ENCODE measurements around the gene MRGPRE. TPM values are rescaled to one million over a fixed set of nuclear protein-coding genes. Genes with fewer than 3 reads are reported as not detected.

The MRGPRE gene
- total RNA-seq, 1 experiment from 2014 or later: not detected

DNA sequence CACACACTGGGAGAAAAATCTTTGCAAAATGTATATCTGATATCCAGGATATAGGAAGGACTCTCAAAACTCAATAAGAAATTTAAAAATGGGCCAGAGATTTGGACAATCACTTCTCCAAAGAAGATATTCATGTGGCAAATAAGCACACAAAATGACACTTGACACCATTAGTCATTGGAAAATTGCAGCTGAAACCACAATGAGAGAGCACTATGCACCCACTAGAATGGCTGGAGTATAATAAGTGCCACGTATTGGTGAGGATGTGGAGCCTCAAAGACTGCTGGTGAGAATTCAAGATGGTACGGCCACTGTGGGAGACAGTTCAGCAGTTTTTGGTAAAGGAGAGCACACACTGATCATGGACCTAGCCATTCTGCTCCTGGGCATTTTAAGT, 54.3 kb downstream of the MRGPRE start:
- Mint-ChIP-seq H3K36me3 (ENCODE audit: insufficient read depth in 1 of 3, low read depth in 3 of 3) (peaks cover 0 to 5% (median 3%) of the 10 kb centered on the region in 3 experiments; a peak in 1 of 7 replicates), H3K9me3 (peaks cover 4 to 14% of the 10 kb centered on the region in 2 experiments; a peak in 3 of 5 replicates), H3K27me3 (ENCODE audit: low read depth) (peaks cover 9% of the 10 kb centered on the region), H3K4me1 (no peaks in the 10 kb centered on the region), H3K4me3 (no peak overlapping the region), H3K27ac (no peak overlapping the region)
- TF ChIP-seq, protein P1, sequence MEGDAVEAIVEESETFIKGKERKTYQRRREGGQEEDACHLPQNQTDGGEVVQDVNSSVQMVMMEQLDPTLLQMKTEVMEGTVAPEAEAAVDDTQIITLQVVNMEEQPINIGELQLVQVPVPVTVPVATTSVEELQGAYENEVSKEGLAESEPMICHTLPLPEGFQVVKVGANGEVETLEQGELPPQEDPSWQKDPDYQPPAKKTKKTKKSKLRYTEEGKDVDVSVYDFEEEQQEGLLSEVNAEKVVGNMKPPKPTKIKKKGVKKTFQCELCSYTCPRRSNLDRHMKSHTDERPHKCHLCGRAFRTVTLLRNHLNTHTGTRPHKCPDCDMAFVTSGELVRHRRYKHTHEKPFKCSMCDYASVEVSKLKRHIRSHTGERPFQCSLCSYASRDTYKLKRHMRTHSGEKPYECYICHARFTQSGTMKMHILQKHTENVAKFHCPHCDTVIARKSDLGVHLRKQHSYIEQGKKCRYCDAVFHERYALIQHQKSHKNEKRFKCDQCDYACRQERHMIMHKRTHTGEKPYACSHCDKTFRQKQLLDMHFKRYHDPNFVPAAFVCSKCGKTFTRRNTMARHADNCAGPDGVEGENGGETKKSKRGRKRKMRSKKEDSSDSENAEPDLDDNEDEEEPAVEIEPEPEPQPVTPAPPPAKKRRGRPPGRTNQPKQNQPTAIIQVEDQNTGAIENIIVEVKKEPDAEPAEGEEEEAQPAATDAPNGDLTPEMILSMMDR (conservative IDR thresholded peaks at IDR 0.05): no peak
- Histone ChIP-seq H3K79me1 (ENCODE audit: insufficient read depth, low read depth, low read length, poor library complexity, severe bottlenecking) (no peaks in the 10 kb centered on the region), H2BK12ac (ENCODE audit: insufficient read length, low read depth, low read length) (no peak overlapping the region), H3K27me3 (ENCODE audit: insufficient read depth, low read length) (no peaks in the 10 kb centered on the region), H3K4ac (ENCODE audit: low read depth, low read length) (no peak overlapping the region), H3K9ac (ENCODE audit: extremely low read depth, insufficient read length, low read length) (no peak overlapping the region), H3T11ph (ENCODE audit: low read length) (no peak overlapping the region), H3K4me2 (ENCODE audit: insufficient read depth, insufficient read length, low read length) (no peak overlapping the region), H3K14ac (ENCODE audit: insufficient read depth, low read length) (no peak overlapping the region), H4K5ac (ENCODE audit: insufficient read length, low read depth, low read length) (no peak overlapping the region), H3K23ac (ENCODE audit: insufficient read length, low read depth, low read length) (no peak overlapping the region), H4K8ac (replicated peaks; ENCODE audit: insufficient read length, low read depth, low read length) (no peak overlapping the region), H3K9me3 (ENCODE audit: control insufficient read depth, low read depth, low read length) (no peaks in the 10 kb centered on the region), H3K56ac (ENCODE audit: insufficient read length, low read depth, low read length) (no peak overlapping the region), H2BK5ac (ENCODE audit: insufficient read length, low read length) (no peak overlapping the region), H3K23me2 (ENCODE audit: insufficient read length, low read depth, low read length, poor library complexity, severe bottlenecking) (no peaks in the 10 kb centered on the region), H2AK5ac (ENCODE audit: insufficient read length, low read length) (no peak overlapping the region), H3K79me2 (ENCODE audit: insufficient read depth, low read length) (no peaks in the 10 kb centered on the region), H2BK20ac (ENCODE audit: low read depth, low read length, poor library complexity, severe bottlenecking) (no peak overlapping the region), H3K18ac (ENCODE audit: insufficient read length, low read depth, low read length) (no peak overlapping the region), H2AFZ (ENCODE audit: low read length) (no peak overlapping the region), H4K20me1 (ENCODE audit: control insufficient read depth, insufficient read depth, insufficient read length) (no peaks in the 10 kb centered on the region), H2BK15ac (ENCODE audit: low read depth, low read length) (no peak overlapping the region), H2BK120ac (ENCODE audit: low read depth, low read length, poor library complexity, severe bottlenecking) (no peak overlapping the region), H3K4me1 (ENCODE audit: insufficient read depth, low read length) (no peaks in the 10 kb centered on the region), H3K27ac (ENCODE audit: insufficient read length, low read depth, low read length) (no peak overlapping the region), H4K91ac (ENCODE audit: insufficient read length, low read depth, low read length) (no peak overlapping the region)
- no peak for DNase-seq
- WGBS (ENCODE audit: extremely low coverage, insufficient read length, low lambda C conversion rate): no CpG with 5 or more reads among the region's 2 CpGs

Other genes starting within 250 kb of the MRGPRE start
- 212 and 217 TPM in 2 replicates for gene NAP1L4, start 240.1 kb downstream of the MRGPRE start, total RNA-seq (2021)
- gene CARS1, start 175.0 kb downstream of the MRGPRE start, total RNA-seq (2021): 82.5 and 92.3 TPM in 2 replicates
- 11.1 and 16.1 TPM in 2 replicates for gene OSBPL5, start 67.1 kb downstream of the MRGPRE start, total RNA-seq (2021)
- gene MRGPRG, start 13.6 kb downstream of the MRGPRE start, total RNA-seq (2021): not detected in 2 replicates
- 108 and 116 TPM in 2 replicates for gene ZNF195, start 146.7 kb upstream of the MRGPRE start, total RNA-seq (2021)